ENCODE results near the gene WDR36. TPM values are rescaled to one million over a fixed set of nuclear protein-coding genes. Genes with fewer than 3 reads are reported as not detected.
A peak's percentile ranks its signal among the peaks of the same experiment; 100 is the strongest.

Gene WDR36
- 10 to 100 TPM; 18.7 to 30.7 (median 25.0) TPM for total RNA-seq

- peaks cover 0 to 24% of the 10 kb centered on the region in 2 donors for H3K36me3 ChIP-seq
- peak within 1 kb of the TSS; percentile 83 to 86 for H3K4me3 ChIP-seq
- H3K27me3 ChIP-seq, result no peaks in the 10 kb centered on the region
- TF ChIP-seq POLR2AphosphoS5 (IDR thresholded peaks at IDR 0.05) (peak; percentile 85), CTCF (IDR thresholded peaks at IDR 0.05) (no peak), POLR2A (IDR thresholded peaks at IDR 0.05) (peak in 1 of 2 donors; percentile 18), EP300 (IDR thresholded peaks at IDR 0.05) (no peak)
- H3K27ac ChIP-seq, result peak within 1 kb of the TSS; percentile 54 to 89 (median 86)
- ATAC-seq, result peak; percentile 97
- peaks cover 7 to 39% (median 21%) of the 10 kb centered on the region in 3 donors for H3K4me1 ChIP-seq
- 1 to 2% methylated on average over 25 to 27 of the region's 50 CpGs for WGBS, 2 donors (ENCODE audit: low coverage in 1 of 2)
- no peaks in the 10 kb centered on the region for H3K9me3 ChIP-seq
These were observed at the start of gene WDR36 for GRCh38 chr5:111092062-111092853. Gene WDR36, plus strand, starts transcription at chr5:111092348. Its CDS starts 109 bp downstream, at chr5:111092457.

- Histone ChIP-seq H3K4me1 (no peaks in the 10 kb centered on the region), H3K27ac (no peak overlapping the region), H3K9me3 (no peaks in the 10 kb centered on the region), H3K4me3 (no peak overlapping the region), H3K27me3 (no peaks in the 10 kb centered on the region), H3K36me3 (no peaks in the 10 kb centered on the region)
- TF ChIP-seq POLR2A (IDR thresholded peaks at IDR 0.05), result no peak
- TF ChIP-seq EP300 (IDR thresholded peaks at IDR 0.05), result no peak
- no peak for TF ChIP-seq POLR2AphosphoS5 (IDR thresholded peaks at IDR 0.05)
- no peak for TF ChIP-seq CTCF (IDR thresholded peaks at IDR 0.05)
- 28 to 43% methylated on average over 4 to 5 of the region's 5 CpGs for WGBS, 2 donors (ENCODE audit: low coverage in 1 of 2)
- ATAC-seq, result no peak
These were observed 48.2 kb upstream of the WDR36 start for GRCh38 chr5:111043712-111044506.

GRCh38 chr5:111058064-111058463, 34.1 kb upstream of the WDR36 start:
- peaks cover 0 to 5% (median 0%) of the 10 kb centered on the region in 3 donors for H3K9me3 ChIP-seq
- H3K27ac ChIP-seq, result no peak overlapping the region
- no peak for ATAC-seq
- H3K27me3 ChIP-seq, result no peaks in the 10 kb centered on the region
- TF ChIP-seq POLR2A (IDR thresholded peaks at IDR 0.05), result no peak
- TF ChIP-seq POLR2AphosphoS5 (IDR thresholded peaks at IDR 0.05), result no peak
- no peaks in the 10 kb centered on the region for H3K4me1 ChIP-seq
- H3K4me3 ChIP-seq, result no peak overlapping the region
- H3K36me3 ChIP-seq, result no peaks in the 10 kb centered on the region

GRCh38 chr5:111060169-111060568, 32.0 kb upstream of the WDR36 start:
- H3K27ac ChIP-seq, result no peak overlapping the region
- peaks cover 0 to 5% (median 0%) of the 10 kb centered on the region in 3 donors for H3K9me3 ChIP-seq
- no peaks in the 10 kb centered on the region for H3K36me3 ChIP-seq
- H3K4me1 ChIP-seq, result no peaks in the 10 kb centered on the region
- no peak for ATAC-seq
- TF ChIP-seq POLR2AphosphoS5 (IDR thresholded peaks at IDR 0.05), result no peak
- TF ChIP-seq CTCF (IDR thresholded peaks at IDR 0.05), result no peak
- no peak for TF ChIP-seq EP300 (IDR thresholded peaks at IDR 0.05)
- no peak overlapping the region for H3K4me3 ChIP-seq
- H3K27me3 ChIP-seq, result no peaks in the 10 kb centered on the region
- 87 to 90% methylated on average over 2 of the region's 2 CpGs for WGBS, 2 donors (ENCODE audit: low coverage in 1 of 2)

GRCh38 chr5:111061618-111062017, 30.5 kb upstream of the WDR36 start:
- H3K27ac ChIP-seq, result no peak overlapping the region
- ATAC-seq, result no peak
- H3K4me1 ChIP-seq, result no peaks in the 10 kb centered on the region
- H3K36me3 ChIP-seq, result no peaks in the 10 kb centered on the region
- peaks cover 0 to 5% (median 0%) of the 10 kb centered on the region in 3 donors for H3K9me3 ChIP-seq
- TF ChIP-seq CTCF (IDR thresholded peaks at IDR 0.05) (no peak), EP300 (IDR thresholded peaks at IDR 0.05) (no peak), POLR2A (IDR thresholded peaks at IDR 0.05) (no peak), POLR2AphosphoS5 (IDR thresholded peaks at IDR 0.05) (no peak)
- H3K4me3 ChIP-seq, result no peak overlapping the region
- H3K27me3 ChIP-seq, result no peaks in the 10 kb centered on the region

Measured in gastroesophageal sphincter (tissue), 4 donors.